Measurements from ENCODE around the gene TRAF3. TPM values are rescaled to one million over a fixed set of nuclear protein-coding genes. Genes with fewer than 3 reads are reported as not detected.
A peak's percentile ranks its signal among the peaks of the same experiment; 100 is the strongest.

Gene TRAF3
- total RNA-seq, 1 donor from 2014 or later: 25.8 TPM

GRCh38 chr14:102909911-102910310, 132.7 kb downstream of the TRAF3 start:
- H3K9me3 Mint-ChIP-seq: no peaks in the 10 kb centered on the region
- no peak overlapping the region for H3K27ac Mint-ChIP-seq (ENCODE audit: unreplicated experiment)
- H3K36me3 Mint-ChIP-seq (ENCODE audit: low read depth): peaks cover 22% of the 10 kb centered on the region
- no peak overlapping the region for H3K4me3 Mint-ChIP-seq
- no peak for DNase-seq (ENCODE audit: low read depth, low spot score)
- H3K4me1 Mint-ChIP-seq: no peaks in the 10 kb centered on the region
- no peak for TF ChIP-seq CTCF (conservative IDR thresholded peaks at IDR 0.05)
- no peaks in the 10 kb centered on the region for H3K27me3 Mint-ChIP-seq (ENCODE audit: low read depth)

GRCh38 chr14:102910442-102910841, 133.2 kb downstream of the TRAF3 start:
- no peaks in the 10 kb centered on the region for H3K4me1 Mint-ChIP-seq
- TF ChIP-seq CTCF (conservative IDR thresholded peaks at IDR 0.05): no peak
- H3K9me3 Mint-ChIP-seq: no peaks in the 10 kb centered on the region
- DNase-seq (ENCODE audit: low read depth, low spot score): no peak
- H3K36me3 Mint-ChIP-seq (ENCODE audit: low read depth): peaks cover 17% of the 10 kb centered on the region
- peak overlapping the region; percentile 71 for H3K27ac Mint-ChIP-seq (ENCODE audit: unreplicated experiment)
- H3K4me3 Mint-ChIP-seq: no peak overlapping the region
- H3K27me3 Mint-ChIP-seq (ENCODE audit: low read depth): no peaks in the 10 kb centered on the region

- Mint-ChIP-seq H3K36me3 (ENCODE audit: low read depth) (peaks cover 9% of the 10 kb centered on the region), H3K9me3 (no peaks in the 10 kb centered on the region), H3K4me1 (no peaks in the 10 kb centered on the region), H3K27ac (ENCODE audit: unreplicated experiment) (no peak overlapping the region), H3K27me3 (ENCODE audit: low read depth) (no peaks in the 10 kb centered on the region), H3K4me3 (no peak overlapping the region)
- no peak for DNase-seq (ENCODE audit: low read depth, low spot score)
- no peak for TF ChIP-seq CTCF (conservative IDR thresholded peaks at IDR 0.05)
These were observed 134.3 kb downstream of the TRAF3 start for GRCh38 chr14:102911541-102911951.

- no peaks in the 10 kb centered on the region for H3K4me1 Mint-ChIP-seq
- no peaks in the 10 kb centered on the region for H3K9me3 Mint-ChIP-seq
- H3K27ac Mint-ChIP-seq (ENCODE audit: unreplicated experiment): no peak overlapping the region
- H3K36me3 Mint-ChIP-seq (ENCODE audit: low read depth): peaks cover 6% of the 10 kb centered on the region
- no peak for TF ChIP-seq CTCF (conservative IDR thresholded peaks at IDR 0.05)
- no peak for DNase-seq (ENCODE audit: low read depth, low spot score)
- no peaks in the 10 kb centered on the region for H3K27me3 Mint-ChIP-seq (ENCODE audit: low read depth)
- H3K4me3 Mint-ChIP-seq: no peak overlapping the region
These were observed 134.9 kb downstream of the TRAF3 start for GRCh38 chr14:102911991-102912761.

- Mint-ChIP-seq H3K4me3 (no peak overlapping the region), H3K9me3 (no peaks in the 10 kb centered on the region), H3K27me3 (ENCODE audit: low read depth) (no peaks in the 10 kb centered on the region), H3K4me1 (no peaks in the 10 kb centered on the region), H3K36me3 (ENCODE audit: low read depth) (no peaks in the 10 kb centered on the region), H3K27ac (ENCODE audit: unreplicated experiment) (no peak overlapping the region)
- TF ChIP-seq CTCF (conservative IDR thresholded peaks at IDR 0.05): peak; percentile 25
- no peak for DNase-seq (ENCODE audit: low read depth, low spot score)
These were observed 136.3 kb downstream of the TRAF3 start for GRCh38 chr14:102913341-102914211.
